Measurements from ENCODE around the gene COL28A1.

DNA sequence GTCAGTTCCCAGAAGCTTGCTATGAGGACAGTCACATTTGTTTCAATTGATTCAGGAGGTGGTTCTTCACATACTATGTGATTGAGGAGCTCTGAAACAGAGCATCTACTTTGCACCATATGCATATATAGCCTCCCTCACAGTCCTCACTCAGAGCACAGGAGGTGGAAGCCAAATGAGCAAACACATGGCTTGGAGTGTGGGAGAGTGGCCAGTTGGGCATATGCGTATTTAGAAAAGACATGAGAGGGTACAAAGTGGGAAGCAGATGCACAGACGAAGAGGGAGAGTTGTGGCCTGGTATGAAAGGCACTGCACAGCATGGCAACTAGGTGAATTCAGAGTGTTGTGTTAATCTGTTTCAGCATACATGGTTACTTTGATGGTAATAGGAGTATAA lies 165.6 kb downstream of the COL28A1 start:
- TF ChIP-seq, protein P1, sequence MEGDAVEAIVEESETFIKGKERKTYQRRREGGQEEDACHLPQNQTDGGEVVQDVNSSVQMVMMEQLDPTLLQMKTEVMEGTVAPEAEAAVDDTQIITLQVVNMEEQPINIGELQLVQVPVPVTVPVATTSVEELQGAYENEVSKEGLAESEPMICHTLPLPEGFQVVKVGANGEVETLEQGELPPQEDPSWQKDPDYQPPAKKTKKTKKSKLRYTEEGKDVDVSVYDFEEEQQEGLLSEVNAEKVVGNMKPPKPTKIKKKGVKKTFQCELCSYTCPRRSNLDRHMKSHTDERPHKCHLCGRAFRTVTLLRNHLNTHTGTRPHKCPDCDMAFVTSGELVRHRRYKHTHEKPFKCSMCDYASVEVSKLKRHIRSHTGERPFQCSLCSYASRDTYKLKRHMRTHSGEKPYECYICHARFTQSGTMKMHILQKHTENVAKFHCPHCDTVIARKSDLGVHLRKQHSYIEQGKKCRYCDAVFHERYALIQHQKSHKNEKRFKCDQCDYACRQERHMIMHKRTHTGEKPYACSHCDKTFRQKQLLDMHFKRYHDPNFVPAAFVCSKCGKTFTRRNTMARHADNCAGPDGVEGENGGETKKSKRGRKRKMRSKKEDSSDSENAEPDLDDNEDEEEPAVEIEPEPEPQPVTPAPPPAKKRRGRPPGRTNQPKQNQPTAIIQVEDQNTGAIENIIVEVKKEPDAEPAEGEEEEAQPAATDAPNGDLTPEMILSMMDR (IDR thresholded peaks at IDR 0.05; ENCODE audit: low read depth, low read length), result no peak
- no peak for TF ChIP-seq EZH2phosphoT487 (IDR thresholded peaks at IDR 0.05; ENCODE audit: low read depth)
